ENCODE measurements around the gene ANO6. TPM values are rescaled to one million over a fixed set of nuclear protein-coding genes. Genes with fewer than 3 reads are reported as not detected.

ANO6 gene
- total and polyA plus RNA-seq, 2 of the 4 experiments (the other 2 are of a cell fraction) = 21.6 to 41.0 TPM

- no peak overlapping the region for H3K4me3 ChIP-seq (ENCODE audit: insufficient read depth, low read depth, low read length)
- no peak overlapping the region for H2AFZ ChIP-seq (replicated peaks; ENCODE audit: low read length, poor library complexity)
- dilution Hi-C loops (cut with HindIII; ENCODE audit: low sequenced_read_pairs, unreplicated experiment) = no loop called here
- H3K4me2 ChIP-seq (ENCODE audit: low read depth, low read length) = no peak overlapping the region
- H3K27me3 ChIP-seq (ENCODE audit: control insufficient read depth, insufficient read depth, low read length) = no peaks in the 10 kb centered on the region
- H3K4me1 ChIP-seq (ENCODE audit: control insufficient read depth, insufficient read depth, low read length) = peaks cover 2% of the 10 kb centered on the region; the same call in 1 of the 2 replicates
- H2AK9ac ChIP-seq (replicated peaks; ENCODE audit: low read depth, low read length, poor library complexity) = no peak overlapping the region
- H4K5ac ChIP-seq (ENCODE audit: low read depth, low read length) = no peak overlapping the region
- H2BK15ac ChIP-seq (ENCODE audit: low read depth, low read length) = no peak overlapping the region
- H3K18ac ChIP-seq (ENCODE audit: low read depth, low read length) = no peak overlapping the region
- no TSS peak for BruUV-seq (replicated peaks)
- no peak for TF ChIP-seq SMC3 (IDR thresholded peaks at IDR 0.05; ENCODE audit: low read depth, low read length)
- TF ChIP-seq RAD21 (IDR thresholded peaks at IDR 0.05; ENCODE audit: low read length) = no peak
- TF ChIP-seq FOS (IDR thresholded peaks at IDR 0.05; ENCODE audit: low read depth, low read length) = no peak
- TF ChIP-seq MXI1 (IDR thresholded peaks at IDR 0.05; ENCODE audit: borderline replicate concordance, low read depth, low read length) = no peak
- no peak for TF ChIP-seq POLR2A (IDR thresholded peaks at IDR 0.05; ENCODE audit: low read depth, low read length)
- TF ChIP-seq RFX5 (IDR thresholded peaks at IDR 0.05; ENCODE audit: low read depth, low read length) = no peak
- no peak overlapping the region for H2BK5ac ChIP-seq (ENCODE audit: low read depth, low read length, poor library complexity, severe bottlenecking)
- H2BK120ac ChIP-seq (ENCODE audit: low read depth, low read length) = no peak overlapping the region
- no peak overlapping the region for H3K9ac ChIP-seq (ENCODE audit: low read depth, low read length)
- H2BK20ac ChIP-seq (ENCODE audit: low read depth, low read length) = no peak overlapping the region
- peaks cover 14% of the 10 kb centered on the region for H3K36me3 ChIP-seq (ENCODE audit: control insufficient read depth, insufficient read depth, low read length)
- no peak overlapping the region for H4K8ac ChIP-seq (ENCODE audit: low read depth in 2 of 2, low read length in 2 of 2)
- intact Hi-C loops (cut with micrococcal nuclease) = no loop called here
- peaks cover 9% of the 10 kb centered on the region for H3K9me1 ChIP-seq (ENCODE audit: insufficient read depth, low read length)
- no peak overlapping the region for H3K27ac ChIP-seq (ENCODE audit: insufficient read depth, low read length)
- H3K79me1 ChIP-seq (ENCODE audit: low read depth in 1 of 2, low read length in 2 of 2) = peaks cover 7 to 10% of the 10 kb centered on the region in 2 experiments
- ChIA-PET CTCF (no interaction called here), POLR2A (ENCODE audit: unreplicated experiment) (no interaction called here)
- H3K14ac ChIP-seq (replicated peaks; ENCODE audit: low read depth, low read length) = no peak overlapping the region
- H3K4ac ChIP-seq (ENCODE audit: low read depth, low read length) = no peak overlapping the region
- H3K9me3 ChIP-seq (ENCODE audit: control insufficient read depth, insufficient read depth, low read length) = no peaks in the 10 kb centered on the region
- ATAC-seq (ENCODE audit: low read depth) (no peak), DNase-seq (no peak)
- H3K23ac ChIP-seq (ENCODE audit: low read depth, low read length) = no peak overlapping the region
- H3K56ac ChIP-seq (ENCODE audit: extremely low read depth, insufficient read depth, low read length) = no peak overlapping the region
- peaks cover 3% of the 10 kb centered on the region; the same call in 1 of the 2 replicates for H4K20me1 ChIP-seq (ENCODE audit: insufficient read depth, low read length)
- H2AK5ac ChIP-seq (ENCODE audit: low read depth, low read length) = no peak overlapping the region
- no CpG with 5 or more reads among the region's 1 CpG for WGBS, 2 experiments (ENCODE audit: extremely low coverage in 2 of 2, insufficient read length in 1 of 2)
- no peak overlapping the region for H4K91ac ChIP-seq (ENCODE audit: insufficient read depth, low read depth, low read length)
- in situ Hi-C loops (cut with MboI; ENCODE audit: low sequenced_read_pairs) = no loop called here
These were observed 202.6 kb downstream of the ANO6 start for GRCh38 chr12:45418520-45418919.

Measured in IMR-90 (cell line).